ENCODE measurements around the gene PSAT1. TPM values are rescaled to one million over a fixed set of nuclear protein-coding genes. Genes with fewer than 3 reads are reported as not detected.

PSAT1 gene
- 29.9 to 32.5 TPM (median 30.7 TPM) in 3 replicates for total RNA-seq

DNA sequence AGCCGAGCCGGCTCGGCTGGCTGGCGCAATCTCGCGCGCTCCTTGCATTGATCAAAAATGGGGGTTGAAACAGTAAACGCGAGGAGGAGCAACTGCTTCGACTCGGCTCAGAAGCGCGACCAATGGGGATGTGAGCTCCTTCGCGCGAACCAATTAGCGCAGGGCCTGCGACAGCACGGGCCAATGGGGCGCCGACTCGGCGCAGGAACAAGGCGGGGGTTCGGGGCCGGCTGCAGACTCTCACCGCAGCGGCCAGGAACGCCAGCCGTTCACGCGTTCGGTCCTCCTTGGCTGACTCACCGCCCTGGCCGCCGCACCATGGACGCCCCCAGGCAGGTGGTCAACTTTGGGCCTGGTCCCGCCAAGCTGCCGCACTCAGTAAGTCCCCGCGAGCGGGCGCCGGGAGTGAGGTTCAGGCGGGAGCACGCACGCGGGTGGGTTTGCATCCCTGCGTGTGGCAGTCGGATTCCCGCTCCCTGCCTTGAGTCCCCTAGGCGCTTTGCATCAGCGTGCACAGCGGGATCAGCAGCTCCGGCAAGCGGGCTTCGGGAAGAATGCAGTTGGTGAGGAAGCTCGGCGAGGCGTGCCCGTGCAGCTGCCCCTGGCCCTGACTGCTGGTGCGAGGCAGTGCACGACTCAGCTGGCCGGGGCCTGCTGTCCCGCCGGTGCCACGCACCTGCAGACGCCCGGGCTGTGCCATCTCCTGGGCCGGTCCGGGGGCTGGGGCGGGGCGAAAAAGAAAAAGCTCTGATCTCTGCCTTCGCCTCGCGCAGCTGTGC, at the start of gene PSAT1:
TSS of gene PSAT1 (plus strand) at position 233 of the 779 bp plus-strand sequence. CDS start at position 319, 86 bp downstream.
- TF ChIP-seq, protein P1, sequence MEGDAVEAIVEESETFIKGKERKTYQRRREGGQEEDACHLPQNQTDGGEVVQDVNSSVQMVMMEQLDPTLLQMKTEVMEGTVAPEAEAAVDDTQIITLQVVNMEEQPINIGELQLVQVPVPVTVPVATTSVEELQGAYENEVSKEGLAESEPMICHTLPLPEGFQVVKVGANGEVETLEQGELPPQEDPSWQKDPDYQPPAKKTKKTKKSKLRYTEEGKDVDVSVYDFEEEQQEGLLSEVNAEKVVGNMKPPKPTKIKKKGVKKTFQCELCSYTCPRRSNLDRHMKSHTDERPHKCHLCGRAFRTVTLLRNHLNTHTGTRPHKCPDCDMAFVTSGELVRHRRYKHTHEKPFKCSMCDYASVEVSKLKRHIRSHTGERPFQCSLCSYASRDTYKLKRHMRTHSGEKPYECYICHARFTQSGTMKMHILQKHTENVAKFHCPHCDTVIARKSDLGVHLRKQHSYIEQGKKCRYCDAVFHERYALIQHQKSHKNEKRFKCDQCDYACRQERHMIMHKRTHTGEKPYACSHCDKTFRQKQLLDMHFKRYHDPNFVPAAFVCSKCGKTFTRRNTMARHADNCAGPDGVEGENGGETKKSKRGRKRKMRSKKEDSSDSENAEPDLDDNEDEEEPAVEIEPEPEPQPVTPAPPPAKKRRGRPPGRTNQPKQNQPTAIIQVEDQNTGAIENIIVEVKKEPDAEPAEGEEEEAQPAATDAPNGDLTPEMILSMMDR (IDR thresholded peaks at IDR 0.05; ENCODE audit: unreplicated experiment), result no peak
- Mint-ChIP-seq H3K4me1 (peaks cover 24% of the 10 kb centered on the region), H3K9me3 (no peaks in the 10 kb centered on the region), H3K4me3 (peak within 1 kb of the TSS; percentile 84), H3K36me3 (peaks cover 7% of the 10 kb centered on the region), H3K27ac (peak within 1 kb of the TSS; percentile 91), H3K27me3 (ENCODE audit: low read depth) (no peaks in the 10 kb centered on the region)
- DNase-seq (ENCODE audit: low spot score in 2 of 2, unreplicated experiment in 2 of 2), result peak; percentile 75 to 88

DNA sequence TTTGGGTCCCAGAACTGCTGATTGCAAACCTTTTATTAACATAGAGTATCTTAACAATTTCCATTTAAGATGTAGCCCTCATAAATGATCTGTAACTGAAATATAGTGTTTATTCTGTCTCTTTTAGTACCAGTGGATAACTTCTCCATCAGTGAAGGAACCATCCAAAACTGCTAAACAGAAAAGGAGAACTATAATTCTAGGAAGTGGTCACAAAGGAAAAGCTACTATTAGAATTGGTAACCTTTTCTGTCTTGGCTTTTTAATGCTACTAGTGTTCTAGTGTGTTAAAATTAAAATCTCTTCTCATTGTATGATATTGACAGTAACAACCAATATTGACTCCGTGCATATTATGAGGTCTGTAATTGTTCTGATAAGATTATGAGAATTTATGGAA, 48.3 kb upstream of the PSAT1 start:
- H3K4me3 Mint-ChIP-seq, result no peak overlapping the region
- no peak overlapping the region for H3K27ac Mint-ChIP-seq
- H3K36me3 Mint-ChIP-seq, result peaks cover 38% of the 10 kb centered on the region
- no peaks in the 10 kb centered on the region for H3K9me3 Mint-ChIP-seq
- no peak for DNase-seq (ENCODE audit: low spot score in 2 of 2, unreplicated experiment in 2 of 2)
- TF ChIP-seq, protein P1 (IDR thresholded peaks at IDR 0.05; ENCODE audit: unreplicated experiment), result no peak
- no peaks in the 10 kb centered on the region for H3K4me1 Mint-ChIP-seq
- H3K27me3 Mint-ChIP-seq (ENCODE audit: low read depth), result no peaks in the 10 kb centered on the region

DNA sequence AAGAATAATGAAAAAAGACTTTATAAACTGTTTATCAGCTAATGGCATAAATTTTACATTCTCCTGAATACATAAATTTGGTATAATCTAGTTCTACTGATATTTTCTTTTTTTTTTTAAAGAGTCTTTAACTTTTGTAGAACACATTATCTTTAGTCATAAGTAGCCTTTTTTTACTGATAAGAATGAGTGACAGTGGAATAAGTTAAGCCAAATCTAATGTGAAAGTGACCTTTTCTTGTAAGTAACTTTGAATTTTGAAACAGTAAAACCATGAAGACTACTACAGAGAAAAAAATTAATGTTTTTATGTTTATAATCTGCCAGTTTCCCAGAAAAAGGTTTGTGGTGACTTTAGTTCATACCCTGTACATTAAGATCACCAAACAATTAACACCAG, 47.4 kb upstream of the PSAT1 start:
- Mint-ChIP-seq H3K27me3 (ENCODE audit: low read depth) (no peaks in the 10 kb centered on the region), H3K4me1 (no peaks in the 10 kb centered on the region), H3K27ac (no peak overlapping the region), H3K36me3 (peaks cover 43% of the 10 kb centered on the region), H3K4me3 (no peak overlapping the region), H3K9me3 (no peaks in the 10 kb centered on the region)
- no peak for DNase-seq (ENCODE audit: low spot score in 2 of 2, unreplicated experiment in 2 of 2)
- TF ChIP-seq, protein P1 (IDR thresholded peaks at IDR 0.05; ENCODE audit: unreplicated experiment), result no peak

DNA sequence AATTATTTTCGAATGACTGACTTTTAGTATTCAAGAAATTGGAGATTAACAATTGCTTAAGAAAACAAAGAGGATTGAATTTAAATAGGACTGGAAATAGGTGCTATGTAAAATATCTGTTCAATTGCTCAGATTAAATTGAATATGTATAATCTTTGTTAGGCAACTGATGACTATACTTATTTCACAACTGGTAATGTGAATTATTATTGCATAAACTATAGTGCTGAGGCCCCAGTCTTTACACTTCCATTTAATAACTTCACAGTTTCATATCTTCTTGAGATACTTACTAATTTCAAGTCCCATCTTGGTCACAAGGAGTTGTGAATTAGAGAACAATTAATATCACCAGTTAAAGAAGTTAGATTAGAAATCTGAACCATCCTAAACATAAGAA, 44.3 kb upstream of the PSAT1 start:
- Mint-ChIP-seq H3K4me3 (no peak overlapping the region), H3K36me3 (peaks cover 33% of the 10 kb centered on the region), H3K4me1 (no peaks in the 10 kb centered on the region), H3K27ac (no peak overlapping the region), H3K9me3 (no peaks in the 10 kb centered on the region), H3K27me3 (ENCODE audit: low read depth) (no peaks in the 10 kb centered on the region)
- no peak for DNase-seq (ENCODE audit: low spot score in 2 of 2, unreplicated experiment in 2 of 2)
- TF ChIP-seq, protein P1 (IDR thresholded peaks at IDR 0.05; ENCODE audit: unreplicated experiment), result no peak

DNA sequence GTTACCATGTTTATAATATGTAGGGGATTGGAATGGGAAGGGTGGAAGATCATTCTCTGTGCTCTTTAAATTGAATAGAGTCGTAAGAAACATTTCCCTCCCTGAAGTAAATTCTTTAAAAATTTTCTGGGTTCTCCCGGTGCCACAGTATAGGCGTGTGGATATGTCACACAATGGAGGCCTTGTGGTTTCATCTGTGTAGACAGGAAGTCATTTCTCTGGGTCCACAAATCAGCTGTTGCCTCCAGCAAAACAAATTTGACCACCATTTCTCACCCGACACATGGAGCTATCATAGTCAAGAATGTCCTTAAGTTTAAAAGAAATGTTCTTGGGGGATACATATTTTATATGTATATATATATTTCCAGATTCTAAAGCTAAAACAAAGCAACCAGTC, 43.6 kb upstream of the PSAT1 start:
- DNase-seq (ENCODE audit: low spot score in 2 of 2, unreplicated experiment in 2 of 2), result no peak
- no peaks in the 10 kb centered on the region for H3K27me3 Mint-ChIP-seq (ENCODE audit: low read depth)
- peaks cover 29% of the 10 kb centered on the region for H3K36me3 Mint-ChIP-seq
- H3K4me1 Mint-ChIP-seq, result no peaks in the 10 kb centered on the region
- no peaks in the 10 kb centered on the region for H3K9me3 Mint-ChIP-seq
- no peak overlapping the region for H3K4me3 Mint-ChIP-seq
- TF ChIP-seq, protein P1 (IDR thresholded peaks at IDR 0.05; ENCODE audit: unreplicated experiment), result no peak
- no peak overlapping the region for H3K27ac Mint-ChIP-seq
